HG02678 (cell line): ENCODE measurements around the gene PCDHGB3.
"Not testable (repeated sequence)": the region's sequence is repeated elsewhere in the genome, so short reads cannot be mapped to it uniquely, and the experiment has no call there.

Experiments used
- ATAC-seq: cut with Tn5 transposase; IDR thresholded peaks from one replicate; pipeline ENCODE4 v1.9.1; 2021; ENCODE audit warnings: mild to moderate bottlenecking, moderate library complexity; ENCODE audit not compliant: unreplicated experiment

The PCDHGB3 gene

GRCh38 chr5:141389153-141390042 is 19.4 kb downstream of the PCDHGB3 start:
- ATAC-seq: no peak

GRCh38 chr5:141392429-141393198 is 22.6 kb downstream of the PCDHGB3 start, which contains the start of gene PCDHGA8:
Gene PCDHGA8, plus strand, starts transcription at chr5:141392633. Its CDS starts 181 bp downstream, at chr5:141392814.
- no peak for ATAC-seq

- no peak for ATAC-seq
Measured at GRCh38 chr5:141393267-141393666, 23.2 kb downstream of the PCDHGB3 start.

GRCh38 chr5:141394401-141395187 is 24.6 kb downstream of the PCDHGB3 start:
- not testable (repeated sequence) for ATAC-seq

GRCh38 chr5:141397756-141398551 is 27.9 kb downstream of the PCDHGB3 start, which contains the start of gene PCDHGB5:
Gene PCDHGB5, plus strand, starts transcription at chr5:141397947. Its CDS starts 181 bp downstream, at chr5:141398128.
- ATAC-seq: peak; percentile 97

- no peak for ATAC-seq
Measured at GRCh38 chr5:141398608-141399007, 28.6 kb downstream of the PCDHGB3 start.

GRCh38 chr5:141399555-141400258 is 29.7 kb downstream of the PCDHGB3 start:
- no peak for ATAC-seq

GRCh38 chr5:141402553-141403243 is 32.7 kb downstream of the PCDHGB3 start, which contains the start of gene PCDHGA9:
Gene PCDHGA9, plus strand, starts transcription at chr5:141402778. Its CDS starts 175 bp downstream, at chr5:141402953.
- ATAC-seq: no peak

GRCh38 chr5:141403387-141403786 is 33.3 kb downstream of the PCDHGB3 start:
- ATAC-seq: no peak

GRCh38 chr5:141407790-141408505 is 37.9 kb downstream of the PCDHGB3 start, which contains the start of gene PCDHGB6:
Gene PCDHGB6, plus strand, starts transcription at chr5:141408021. Its CDS starts 182 bp downstream, at chr5:141408203.
- ATAC-seq: peak; percentile 78

GRCh38 chr5:141409598-141410306 is 39.7 kb downstream of the PCDHGB3 start:
- no peak for ATAC-seq

GRCh38 chr5:141411575-141411974 is 41.5 kb downstream of the PCDHGB3 start:
- ATAC-seq: no peak

GRCh38 chr5:141412854-141413539 is 43.0 kb downstream of the PCDHGB3 start, which contains the start of gene PCDHGA10:
Gene PCDHGA10, plus strand, starts transcription at chr5:141412987. Its CDS starts 189 bp downstream, at chr5:141413176.
- ATAC-seq: peak; percentile 75

- ATAC-seq: no peak
Measured at GRCh38 chr5:141413540-141414069, 43.6 kb downstream of the PCDHGB3 start.

- ATAC-seq: not testable (repeated sequence)
Measured at GRCh38 chr5:141414548-141415274, 44.7 kb downstream of the PCDHGB3 start.

GRCh38 chr5:141415275-141415618 is 45.2 kb downstream of the PCDHGB3 start:
- ATAC-seq: not testable (repeated sequence)
